ENCODE data around the gene NCOA7.

The NCOA7 gene

DNA sequence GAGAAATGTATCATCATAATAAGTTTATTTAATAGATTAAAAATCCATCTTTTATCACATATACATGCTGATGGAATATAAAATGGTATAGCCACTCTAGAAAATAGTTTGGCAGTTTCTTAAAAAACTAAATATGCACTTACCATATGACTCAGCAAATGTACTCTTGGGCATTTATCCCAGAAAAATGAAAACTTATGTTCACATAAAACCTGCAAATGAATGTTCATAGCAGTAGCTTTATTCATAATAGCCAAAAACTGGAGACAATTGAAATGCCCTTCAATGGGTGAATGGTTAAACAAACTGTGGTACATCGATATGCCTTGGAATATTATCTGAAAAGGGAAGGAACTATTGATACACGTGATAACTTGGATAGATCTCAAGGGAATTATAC lies 6.4 kb upstream of the NCOA7 start:
- Histone ChIP-seq H3K27ac (ENCODE audit: low read depth, low read length) (no peak overlapping the region), H3K9me3 (ENCODE audit: low read length) (no peaks in the 10 kb centered on the region)

DNA sequence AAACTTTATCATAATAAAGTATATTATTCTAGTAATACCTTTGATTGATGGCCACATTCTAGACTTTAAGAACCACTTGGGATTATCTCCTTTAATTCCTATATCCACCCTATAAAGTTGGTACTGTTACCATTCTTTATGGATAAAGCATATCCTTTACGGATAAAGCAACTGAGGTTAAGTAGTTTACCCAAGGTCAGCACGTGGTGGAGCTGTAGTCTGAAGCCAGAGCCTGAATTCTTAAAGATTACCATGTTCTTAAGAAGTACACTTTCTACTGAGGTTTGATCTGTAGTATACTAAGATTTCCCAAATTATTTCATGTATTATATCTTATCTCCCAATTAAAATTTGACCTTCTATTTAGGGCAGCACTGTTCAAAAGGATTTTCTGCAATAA lies 3.0 kb upstream of the NCOA7 start:
- Histone ChIP-seq H3K36me3 (ENCODE audit: insufficient read depth, low read length) (no peaks in the 10 kb centered on the region), H3K4me1 (ENCODE audit: insufficient read depth, low read length) (peaks cover 13% of the 10 kb centered on the region), H3K9ac (ENCODE audit: low read length) (no peak overlapping the region), H3K4me3 (ENCODE audit: low read depth in 1 of 2, low read length in 2 of 2) (no peak overlapping the region), H3K27me3 (ENCODE audit: control insufficient read depth in 1 of 2, insufficient read depth in 2 of 2, low read length in 2 of 2) (no peaks in the 10 kb centered on the region), H3K27ac (ENCODE audit: low read depth, low read length) (no peak overlapping the region), H3K9me3 (ENCODE audit: low read length) (no peaks in the 10 kb centered on the region)

More for the DNA sequence above, 6.4 kb upstream of the NCOA7 start:
- H3K36me3 ChIP-seq (ENCODE audit: insufficient read depth, low read length), result no peaks in the 10 kb centered on the region
- no peaks in the 10 kb centered on the region for H3K27me3 ChIP-seq (ENCODE audit: control insufficient read depth in 1 of 2, insufficient read depth in 2 of 2, low read length in 2 of 2)
- peaks cover 12% of the 10 kb centered on the region for H3K4me1 ChIP-seq (ENCODE audit: insufficient read depth, low read length)
- H3K4me3 ChIP-seq (ENCODE audit: low read depth in 1 of 2, low read length in 2 of 2), result no peak overlapping the region
- no peak overlapping the region for H3K9ac ChIP-seq (ENCODE audit: low read length)

DNA sequence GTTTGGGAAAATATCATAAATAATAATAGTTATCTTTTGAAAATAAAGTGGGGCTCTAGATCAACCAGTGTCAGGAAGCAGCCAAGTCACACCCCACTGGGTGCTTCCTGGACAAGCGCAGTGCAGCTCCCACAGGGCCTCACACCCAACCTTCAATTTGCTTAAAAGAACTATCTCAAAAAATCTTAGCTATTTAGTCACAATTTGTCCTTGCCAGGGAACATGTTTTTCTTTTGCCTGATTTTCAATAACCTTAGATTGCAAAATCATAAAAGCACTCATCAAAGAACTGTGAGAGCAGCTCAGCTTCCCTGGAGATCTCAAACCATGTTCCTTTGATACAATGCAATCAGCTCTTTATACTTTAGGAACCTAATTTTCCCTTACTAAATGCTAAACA lies 1.6 kb upstream of the NCOA7 start:
- peak overlapping the region in 1 of 2 donors; percentile 90 for H3K4me3 ChIP-seq (ENCODE audit: low read depth in 1 of 2, low read length in 2 of 2)
- H3K27ac ChIP-seq (ENCODE audit: low read depth, low read length), result peak overlapping the region; percentile 97
- H3K27me3 ChIP-seq (ENCODE audit: control insufficient read depth in 1 of 2, insufficient read depth in 2 of 2, low read length in 2 of 2), result no peaks in the 10 kb centered on the region
- H3K9ac ChIP-seq (ENCODE audit: low read length), result peak overlapping the region; percentile 39
- H3K4me1 ChIP-seq (ENCODE audit: insufficient read depth, low read length), result peaks cover 13% of the 10 kb centered on the region
- H3K36me3 ChIP-seq (ENCODE audit: insufficient read depth, low read length), result no peaks in the 10 kb centered on the region
- no peaks in the 10 kb centered on the region for H3K9me3 ChIP-seq (ENCODE audit: low read length)

DNA sequence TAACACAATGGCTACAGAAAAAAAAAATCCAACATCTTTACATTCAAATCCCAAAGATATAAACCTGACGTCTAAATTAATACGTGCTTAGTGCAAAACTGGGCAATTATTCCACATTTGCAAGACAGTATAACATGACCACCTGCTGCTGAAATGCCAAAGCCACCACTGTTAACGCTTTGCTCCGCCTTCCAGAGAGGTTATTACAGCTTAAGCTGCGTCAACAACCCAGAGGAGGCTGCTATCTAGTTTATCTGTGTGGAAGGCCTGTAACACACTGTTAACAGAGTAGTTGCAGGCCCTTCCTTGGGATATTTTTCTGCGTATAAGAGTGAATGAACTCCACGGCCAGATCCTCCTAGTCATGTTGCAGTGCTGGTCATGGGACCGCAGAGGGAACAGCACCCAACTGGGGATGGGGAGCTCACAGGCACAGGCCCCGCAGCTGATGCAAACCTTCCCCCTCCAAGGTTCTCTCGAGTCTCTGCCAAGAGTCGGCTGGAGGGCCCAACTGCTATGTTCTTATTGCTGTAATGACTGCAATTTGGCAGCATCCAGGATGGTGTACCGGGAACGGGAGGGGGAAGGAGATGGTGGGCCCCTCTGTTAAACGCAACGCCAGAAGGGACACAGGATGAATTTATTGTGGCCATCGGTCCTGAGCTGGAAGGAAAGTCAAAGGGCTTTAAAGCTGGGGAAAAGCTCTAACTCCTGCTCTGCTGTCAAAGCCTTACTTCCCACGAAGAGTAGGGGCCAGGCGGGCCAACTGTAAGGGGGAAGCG lies 993 bp upstream of the NCOA7 start:
- H3K4me1 ChIP-seq (ENCODE audit: insufficient read depth, low read length), result peaks cover 13% of the 10 kb centered on the region
- H3K9me3 ChIP-seq (ENCODE audit: low read length), result no peaks in the 10 kb centered on the region
- peak overlapping the region; percentile 55 to 90 for H3K4me3 ChIP-seq (ENCODE audit: low read depth in 1 of 2, low read length in 2 of 2)
- H3K9ac ChIP-seq (ENCODE audit: low read length), result peak overlapping the region; percentile 39
- no peaks in the 10 kb centered on the region for H3K27me3 ChIP-seq (ENCODE audit: control insufficient read depth in 1 of 2, insufficient read depth in 2 of 2, low read length in 2 of 2)
- peak overlapping the region; percentile 97 for H3K27ac ChIP-seq (ENCODE audit: low read depth, low read length)
- no peaks in the 10 kb centered on the region for H3K36me3 ChIP-seq (ENCODE audit: insufficient read depth, low read length)

DNA sequence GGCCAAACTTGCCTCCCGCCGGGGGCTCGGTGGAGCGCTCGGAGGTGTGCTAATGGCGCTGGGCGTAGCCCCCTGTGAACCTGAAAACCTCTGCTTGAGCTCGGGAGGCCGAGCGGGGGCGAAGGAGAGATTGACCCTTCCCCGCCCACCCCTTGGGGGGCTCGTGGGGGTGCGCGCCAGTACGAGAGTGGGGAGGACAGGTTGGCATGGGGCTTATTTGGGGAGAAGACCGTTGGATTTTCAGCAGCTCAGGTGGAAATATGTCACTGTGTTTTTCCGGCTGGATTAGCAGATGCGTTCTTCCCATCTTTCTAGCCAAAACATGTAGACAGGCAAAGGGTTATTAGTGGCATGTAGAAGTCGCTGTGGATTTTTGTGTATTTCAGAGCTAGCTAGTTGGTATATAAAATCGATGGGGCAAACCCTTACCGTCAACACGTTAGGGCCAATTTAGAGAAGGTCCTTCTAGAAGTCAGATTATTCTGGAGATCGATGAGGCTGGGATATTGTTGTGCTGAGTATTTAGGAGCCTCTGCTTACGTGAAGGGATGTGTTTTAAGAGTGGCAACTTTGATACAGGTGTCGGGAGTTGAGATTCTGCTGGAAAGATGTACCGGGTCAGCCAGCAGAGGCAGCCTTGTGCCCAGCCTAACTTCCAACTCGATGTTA lies 525 bp downstream of the NCOA7 start:
- no peaks in the 10 kb centered on the region for H3K9me3 ChIP-seq (ENCODE audit: low read length)
- H3K36me3 ChIP-seq (ENCODE audit: insufficient read depth, low read length), result no peaks in the 10 kb centered on the region
- H3K4me1 ChIP-seq (ENCODE audit: insufficient read depth, low read length), result peaks cover 13% of the 10 kb centered on the region
- peak overlapping the region; percentile 77 for H3K9ac ChIP-seq (ENCODE audit: low read length)
- H3K27me3 ChIP-seq (ENCODE audit: control insufficient read depth in 1 of 2, insufficient read depth in 2 of 2, low read length in 2 of 2), result no peaks in the 10 kb centered on the region
- peak overlapping the region; percentile 55 to 90 for H3K4me3 ChIP-seq (ENCODE audit: low read depth in 1 of 2, low read length in 2 of 2)
- H3K27ac ChIP-seq (ENCODE audit: low read depth, low read length), result peak overlapping the region; percentile 97

DNA sequence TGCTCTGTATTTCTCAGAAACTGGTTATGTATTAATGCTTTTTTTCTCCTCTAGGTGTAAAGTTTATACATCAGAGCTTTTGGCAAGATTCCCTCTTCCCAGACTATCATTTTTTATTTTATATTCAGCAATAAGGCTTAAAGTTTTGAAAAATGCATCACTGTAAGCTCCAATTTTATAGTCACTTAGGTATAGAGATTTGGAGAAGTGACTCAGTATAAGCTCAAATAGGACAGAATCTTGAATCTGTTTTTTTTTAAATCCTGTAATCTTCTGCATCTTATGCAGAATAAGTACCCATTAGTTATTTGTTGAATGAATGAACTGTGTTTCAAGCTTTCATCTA lies 1.0 kb downstream of the NCOA7 start:
- Histone ChIP-seq H3K36me3 (ENCODE audit: insufficient read depth, low read length) (no peaks in the 10 kb centered on the region), H3K9ac (ENCODE audit: low read length) (no peak overlapping the region), H3K9me3 (ENCODE audit: low read length) (no peaks in the 10 kb centered on the region), H3K27ac (ENCODE audit: low read depth, low read length) (peak overlapping the region; percentile 97), H3K4me1 (ENCODE audit: insufficient read depth, low read length) (peaks cover 13% of the 10 kb centered on the region), H3K27me3 (ENCODE audit: control insufficient read depth in 1 of 2, insufficient read depth in 2 of 2, low read length in 2 of 2) (no peaks in the 10 kb centered on the region), H3K4me3 (ENCODE audit: low read depth in 1 of 2, low read length in 2 of 2) (peak overlapping the region in 1 of 2 donors; percentile 90)

DNA sequence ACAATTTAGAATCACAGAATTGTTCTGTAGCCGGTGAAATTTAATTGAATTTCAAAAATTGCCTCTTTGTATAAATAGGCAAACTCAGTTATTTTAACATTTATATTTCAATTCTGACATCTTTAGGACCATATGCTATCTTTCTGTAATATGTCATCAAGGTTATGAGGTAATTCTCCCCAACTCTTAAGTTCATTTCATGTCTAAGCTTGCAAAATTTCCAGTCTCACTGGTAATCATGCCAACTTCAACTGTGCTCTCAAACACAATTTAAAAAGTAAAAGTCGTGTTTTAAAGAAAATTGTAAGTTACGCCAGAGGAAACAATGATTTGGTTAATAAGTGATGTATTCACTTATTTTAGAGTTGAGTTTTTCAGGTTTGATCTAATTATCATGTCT lies 1.4 kb downstream of the NCOA7 start:
- H3K9ac ChIP-seq (ENCODE audit: low read length), result no peak overlapping the region

DNA sequence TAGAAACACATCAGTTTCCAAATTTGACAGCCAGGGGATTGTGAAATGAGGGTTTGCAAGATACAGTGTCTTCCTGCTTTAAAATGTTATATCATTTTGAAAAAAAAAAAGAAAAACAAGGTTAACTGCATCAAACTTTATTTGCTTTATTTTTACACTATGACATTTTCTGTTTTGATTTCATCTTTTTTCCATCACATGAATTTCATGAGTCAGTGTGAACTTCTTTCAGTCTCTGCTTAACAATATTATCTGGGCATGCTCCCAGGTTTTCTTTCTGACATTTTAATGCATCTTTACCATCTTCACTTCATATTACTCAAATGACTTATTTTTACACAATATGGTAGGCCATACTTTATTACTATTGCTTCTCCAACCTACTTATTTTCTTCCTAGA lies 1.9 kb downstream of the NCOA7 start:
- H3K36me3 ChIP-seq (ENCODE audit: insufficient read depth, low read length), result no peaks in the 10 kb centered on the region
- H3K9ac ChIP-seq (ENCODE audit: low read length), result no peak overlapping the region
- no peaks in the 10 kb centered on the region for H3K27me3 ChIP-seq (ENCODE audit: control insufficient read depth in 1 of 2, insufficient read depth in 2 of 2, low read length in 2 of 2)
- H3K4me1 ChIP-seq (ENCODE audit: insufficient read depth, low read length), result peaks cover 13% of the 10 kb centered on the region
- no peak overlapping the region for H3K27ac ChIP-seq (ENCODE audit: low read depth, low read length)
- no peak overlapping the region for H3K4me3 ChIP-seq (ENCODE audit: low read depth in 1 of 2, low read length in 2 of 2)
- H3K9me3 ChIP-seq (ENCODE audit: low read length), result no peaks in the 10 kb centered on the region

More for the DNA sequence above, 1.4 kb downstream of the NCOA7 start:
- Histone ChIP-seq H3K4me3 (ENCODE audit: low read depth in 1 of 2, low read length in 2 of 2) (no peak overlapping the region), H3K36me3 (ENCODE audit: insufficient read depth, low read length) (no peaks in the 10 kb centered on the region), H3K27ac (ENCODE audit: low read depth, low read length) (no peak overlapping the region), H3K4me1 (ENCODE audit: insufficient read depth, low read length) (peaks cover 13% of the 10 kb centered on the region), H3K27me3 (ENCODE audit: control insufficient read depth in 1 of 2, insufficient read depth in 2 of 2, low read length in 2 of 2) (no peaks in the 10 kb centered on the region), H3K9me3 (ENCODE audit: low read length) (no peaks in the 10 kb centered on the region)

DNA sequence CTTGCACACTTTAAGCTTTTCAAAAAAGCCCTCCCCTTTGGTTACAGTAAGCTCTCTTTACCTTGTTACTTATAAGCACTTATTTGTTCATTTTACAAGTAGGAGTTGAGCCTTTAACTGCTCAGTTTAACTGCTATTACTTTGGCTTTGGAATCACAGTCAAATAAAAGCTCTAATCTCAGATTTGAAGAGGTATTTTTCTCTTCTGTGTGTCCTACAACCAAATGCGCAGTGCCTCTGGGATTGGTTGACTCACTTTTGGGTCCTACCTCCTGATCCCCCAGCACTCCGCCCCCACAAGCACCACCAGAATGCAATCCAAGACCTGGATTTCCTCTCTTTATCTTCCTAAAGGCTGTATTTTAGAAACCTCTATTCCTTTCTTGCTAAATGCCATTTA lies 2.5 kb downstream of the NCOA7 start:
- H3K27ac ChIP-seq (ENCODE audit: low read depth, low read length), result no peak overlapping the region
- peaks cover 13% of the 10 kb centered on the region for H3K4me1 ChIP-seq (ENCODE audit: insufficient read depth, low read length)

DNA sequence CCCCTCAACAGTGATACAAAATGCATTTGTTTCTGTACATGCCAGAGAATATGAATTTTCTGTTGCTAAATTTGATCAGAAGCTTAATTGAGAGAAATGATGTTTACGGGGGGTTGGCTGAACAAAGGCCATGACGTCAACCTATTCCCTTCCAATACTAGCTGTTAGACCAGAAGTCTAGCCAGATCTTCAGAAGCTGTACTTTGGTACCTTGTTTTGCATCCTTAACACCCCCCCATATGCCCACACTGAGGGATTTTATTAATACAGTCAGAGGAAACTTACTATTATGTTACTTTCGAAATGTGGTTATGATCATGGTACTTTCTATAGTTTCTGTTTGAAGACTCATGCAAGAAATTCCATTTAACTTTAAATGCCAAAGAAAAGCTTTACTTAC lies 3.1 kb downstream of the NCOA7 start:
- Histone ChIP-seq H3K27ac (ENCODE audit: low read depth, low read length) (no peak overlapping the region), H3K9me3 (ENCODE audit: low read length) (no peaks in the 10 kb centered on the region), H3K4me3 (ENCODE audit: low read depth in 1 of 2, low read length in 2 of 2) (no peak overlapping the region), H3K36me3 (ENCODE audit: insufficient read depth, low read length) (no peaks in the 10 kb centered on the region), H3K4me1 (ENCODE audit: insufficient read depth, low read length) (peaks cover 12% of the 10 kb centered on the region), H3K9ac (ENCODE audit: low read length) (no peak overlapping the region), H3K27me3 (ENCODE audit: control insufficient read depth in 1 of 2, insufficient read depth in 2 of 2, low read length in 2 of 2) (no peaks in the 10 kb centered on the region)

More for the DNA sequence above, 2.5 kb downstream of the NCOA7 start:
- H3K27me3 ChIP-seq (ENCODE audit: control insufficient read depth in 1 of 2, insufficient read depth in 2 of 2, low read length in 2 of 2), result no peaks in the 10 kb centered on the region
- H3K36me3 ChIP-seq (ENCODE audit: insufficient read depth, low read length), result no peaks in the 10 kb centered on the region
- H3K4me3 ChIP-seq (ENCODE audit: low read depth in 1 of 2, low read length in 2 of 2), result no peak overlapping the region
- H3K9me3 ChIP-seq (ENCODE audit: low read length), result no peaks in the 10 kb centered on the region
- no peak overlapping the region for H3K9ac ChIP-seq (ENCODE audit: low read length)

DNA sequence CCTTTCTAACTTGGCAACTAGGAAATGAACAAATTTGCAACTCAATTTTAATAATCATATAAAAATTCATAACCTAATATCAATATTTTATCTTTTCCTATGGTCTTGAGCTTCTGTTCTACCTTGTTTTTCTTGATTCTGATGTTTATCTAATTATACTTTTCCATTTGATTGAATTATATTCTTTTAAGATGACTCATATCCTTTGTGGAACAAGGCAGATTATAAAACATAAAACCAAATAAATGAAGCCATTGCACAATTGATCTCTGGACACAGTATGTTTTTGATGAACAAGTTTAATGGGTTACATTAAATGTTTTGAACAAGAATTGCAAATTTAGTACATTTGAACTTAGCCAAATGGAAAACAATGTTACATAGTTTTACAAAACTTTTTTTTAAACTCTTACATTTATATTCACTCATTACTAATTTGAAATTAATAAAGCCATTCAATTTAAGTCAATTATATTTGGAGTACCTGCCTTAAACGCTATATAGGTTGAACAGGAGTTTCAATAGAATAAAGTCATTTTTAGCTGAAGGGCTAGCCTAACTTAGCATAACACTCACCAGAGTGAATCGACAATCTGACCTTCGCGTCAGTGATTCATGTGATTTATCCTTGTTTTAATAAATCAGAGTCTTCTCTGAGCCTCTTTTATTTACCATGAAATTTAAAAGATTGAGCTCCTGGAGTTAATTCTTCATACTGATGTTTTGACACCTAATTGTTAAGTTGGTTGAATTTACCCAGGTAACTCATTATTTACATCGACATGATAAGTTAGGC lies 3.8 kb downstream of the NCOA7 start:
- Histone ChIP-seq H3K9me3 (ENCODE audit: low read length) (no peaks in the 10 kb centered on the region), H3K9ac (ENCODE audit: low read length) (no peak overlapping the region), H3K27ac (ENCODE audit: low read depth, low read length) (no peak overlapping the region), H3K4me3 (ENCODE audit: low read depth in 1 of 2, low read length in 2 of 2) (no peak overlapping the region), H3K4me1 (ENCODE audit: insufficient read depth, low read length) (peaks cover 5% of the 10 kb centered on the region), H3K36me3 (ENCODE audit: insufficient read depth, low read length) (no peaks in the 10 kb centered on the region), H3K27me3 (ENCODE audit: control insufficient read depth in 1 of 2, insufficient read depth in 2 of 2, low read length in 2 of 2) (no peaks in the 10 kb centered on the region)
